Measurements from ENCODE around the gene NUDT5. TPM values are rescaled to one million over a fixed set of nuclear protein-coding genes. Genes with fewer than 3 reads are reported as not detected.
"Not testable (repeated sequence)": the region's sequence is repeated elsewhere in the genome, so short reads cannot be mapped to it uniquely, and the experiment has no call there.

The NUDT5 gene
- 57.9 TPM for total RNA-seq

GRCh38 chr10:12195603-12196506 is at the start of gene NUDT5, which contains the start of gene CDC123:
TSS of gene NUDT5 (minus strand) at chr10:12195891. CDS start at chr10:12186291, 9,600 bp downstream.
TSS of gene CDC123 (plus strand) at chr10:12196188. CDS start at chr10:12196246, 58 bp downstream.
- ATAC-seq (peak; percentile 82), DNase-seq (ENCODE audit: low spot score) (peak; percentile 88)

GRCh38 chr10:12243864-12244620 is 48.4 kb upstream of the NUDT5 start:
- DNase-seq (ENCODE audit: low spot score) (no peak), ATAC-seq (no peak)

GRCh38 chr10:12241810-12242529 is 46.3 kb upstream of the NUDT5 start:
- DNase-seq (ENCODE audit: low spot score): no peak

GRCh38 chr10:12238821-12239220 is 43.1 kb upstream of the NUDT5 start:
- DNase-seq (ENCODE audit: low spot score): no peak
- peak; percentile 33 for ATAC-seq

More at GRCh38 chr10:12241810-12242529, 46.3 kb upstream of the NUDT5 start:
- no peak for ATAC-seq

DNA sequence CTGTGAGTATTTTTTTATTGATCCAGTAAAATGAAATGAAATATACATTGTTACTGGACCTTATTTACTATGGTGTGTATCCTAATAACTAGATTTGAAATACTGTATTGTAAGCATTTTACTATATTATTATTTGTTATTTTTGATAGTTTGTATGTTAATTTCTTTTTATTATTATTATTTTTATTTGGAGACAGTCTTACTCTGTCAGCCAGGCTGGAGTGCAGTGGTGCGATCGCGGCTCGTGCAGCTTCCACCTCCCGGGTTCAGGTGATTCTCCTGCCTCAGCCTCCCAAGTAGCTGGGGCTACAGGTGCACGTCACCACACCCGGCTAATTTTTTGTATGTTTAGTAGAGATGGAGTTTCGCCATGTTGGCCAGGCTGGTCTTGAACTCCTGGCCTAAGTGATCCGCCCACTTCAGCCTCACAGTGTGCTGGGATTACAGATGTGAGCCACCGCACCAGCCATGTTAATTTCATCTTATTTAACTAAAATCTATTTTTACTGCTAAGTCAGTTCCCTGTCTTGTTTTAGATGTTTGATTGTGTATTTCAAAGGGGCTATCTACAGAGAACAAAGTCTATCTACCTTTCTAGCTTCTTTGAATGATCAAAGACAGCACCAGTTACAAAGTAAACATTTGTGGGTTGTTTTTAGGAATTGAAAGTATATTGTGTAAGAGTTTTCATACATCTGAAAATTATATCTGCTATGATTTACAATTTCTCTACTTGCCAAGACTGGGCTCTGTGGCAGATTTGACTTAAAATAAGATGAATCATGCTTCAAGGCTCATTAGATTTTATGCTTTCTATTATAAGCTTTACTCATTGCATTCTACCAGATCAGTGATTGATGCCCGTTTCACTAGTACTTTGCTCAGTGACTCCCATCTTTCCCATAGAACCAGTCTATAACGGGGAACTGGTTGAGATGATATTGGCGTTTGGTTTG is 41.9 kb upstream of the NUDT5 start:
- DNase-seq (ENCODE audit: low spot score) (no peak), ATAC-seq (no peak)

DNA sequence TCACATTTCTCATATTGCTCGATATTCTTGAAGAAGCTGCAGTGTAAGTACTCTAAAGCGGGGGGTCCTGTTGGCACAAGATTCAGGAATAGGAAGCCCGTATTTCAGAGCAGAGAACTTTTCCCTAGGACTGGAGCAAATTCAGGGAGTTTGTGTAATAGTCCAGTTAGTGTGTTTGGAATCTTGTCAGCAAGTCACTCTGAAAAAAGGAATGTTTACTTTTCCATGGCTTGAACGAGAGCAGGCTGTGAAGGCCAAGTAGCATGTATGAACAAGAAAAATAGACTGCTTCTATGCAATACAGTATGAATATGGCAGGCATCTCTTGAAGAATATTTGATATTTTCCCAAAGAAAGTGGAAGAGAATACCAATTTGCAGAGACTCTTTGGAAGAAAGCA is 40.1 kb upstream of the NUDT5 start:
- DNase-seq (ENCODE audit: low spot score) (no peak), ATAC-seq (peak; percentile 87)

GRCh38 chr10:12235116-12235694 is 39.5 kb upstream of the NUDT5 start:
- no peak for DNase-seq (ENCODE audit: low spot score)
- ATAC-seq: peak; percentile 16

DNA sequence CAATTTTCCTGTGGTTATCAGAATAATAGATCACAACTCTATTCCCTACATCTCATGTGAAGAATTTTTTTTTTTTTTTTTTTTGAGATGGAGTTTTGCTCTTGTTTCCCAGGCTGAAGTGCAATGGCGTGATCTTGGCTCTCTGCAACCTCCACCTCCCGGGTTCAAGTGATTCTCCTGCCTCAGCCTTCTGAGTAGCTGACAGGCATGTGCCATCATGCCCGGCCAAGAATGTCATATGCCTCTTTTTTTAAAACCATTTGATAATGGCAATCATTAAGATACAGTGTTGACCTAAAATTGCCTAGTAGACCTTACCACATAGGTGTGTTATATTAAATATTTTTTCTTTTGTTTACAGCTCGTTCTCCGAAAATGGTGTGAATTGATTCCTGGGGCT is 39.0 kb upstream of the NUDT5 start:
- not testable (repeated sequence) for DNase-seq (ENCODE audit: low spot score); ATAC-seq

- no peak for ATAC-seq
- DNase-seq (ENCODE audit: low spot score): no peak
Measured at GRCh38 chr10:12228851-12229250, 33.2 kb upstream of the NUDT5 start.

DNA sequence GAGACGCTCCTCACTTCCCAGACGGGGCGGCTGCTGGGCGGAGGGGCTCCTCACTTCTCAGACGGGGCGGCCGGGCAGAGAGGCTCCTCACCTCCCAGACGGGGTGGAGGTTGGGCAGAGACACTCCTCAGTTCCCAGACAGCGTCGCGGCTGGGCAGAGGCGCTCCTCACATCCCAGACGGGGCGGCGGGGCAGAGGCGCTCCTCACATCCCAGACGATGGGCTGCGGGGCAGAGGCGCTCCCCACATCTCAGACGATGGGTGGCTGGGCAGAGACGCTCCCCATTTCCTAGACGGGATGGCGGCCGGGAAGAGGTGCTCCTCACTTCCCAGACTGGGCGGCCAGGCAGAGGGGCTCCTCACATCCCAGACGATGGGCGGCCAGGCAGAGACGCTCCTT is 30.7 kb upstream of the NUDT5 start:
- DNase-seq (ENCODE audit: low spot score); ATAC-seq: not testable (repeated sequence)

GRCh38 chr10:12225444-12225843 is 29.8 kb upstream of the NUDT5 start:
- DNase-seq (ENCODE audit: low spot score) (no peak), ATAC-seq (peak; percentile 57)

GRCh38 chr10:12221323-12222298 is 25.9 kb upstream of the NUDT5 start:
- ATAC-seq: peak; percentile 15

GRCh38 chr10:12218991-12219390 is 23.3 kb upstream of the NUDT5 start:
- DNase-seq (ENCODE audit: low spot score): no peak
- ATAC-seq: no peak

More at GRCh38 chr10:12221323-12222298, 25.9 kb upstream of the NUDT5 start:
- DNase-seq (ENCODE audit: low spot score): no peak

- DNase-seq (ENCODE audit: low spot score) (no peak), ATAC-seq (peak; percentile 77)
Measured at GRCh38 chr10:12214763-12215218, 19.1 kb upstream of the NUDT5 start.

- DNase-seq (ENCODE audit: low spot score) (no peak), ATAC-seq (no peak)
Measured at GRCh38 chr10:12214093-12214492, 18.4 kb upstream of the NUDT5 start.

DNA sequence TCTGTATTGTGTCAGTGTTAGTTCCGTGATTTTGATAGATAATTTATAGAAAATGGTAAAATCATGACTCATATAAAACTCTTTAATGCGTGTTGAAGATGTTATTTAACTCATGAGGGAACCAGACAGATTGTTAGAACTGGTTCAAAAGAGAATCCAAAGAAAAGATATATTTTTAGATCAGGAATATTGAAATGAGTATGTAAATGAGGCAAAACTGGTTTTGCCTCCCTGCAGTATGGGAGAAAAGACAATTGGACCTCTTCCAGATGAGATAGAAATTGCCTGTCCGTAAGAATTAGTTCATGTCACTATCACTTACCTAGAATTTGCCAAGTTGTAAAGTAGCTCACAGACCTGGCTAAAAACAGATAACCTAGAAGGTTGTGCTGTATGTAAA is 17.9 kb upstream of the NUDT5 start:
- DNase-seq (ENCODE audit: low spot score) (no peak), ATAC-seq (no peak)

DNA sequence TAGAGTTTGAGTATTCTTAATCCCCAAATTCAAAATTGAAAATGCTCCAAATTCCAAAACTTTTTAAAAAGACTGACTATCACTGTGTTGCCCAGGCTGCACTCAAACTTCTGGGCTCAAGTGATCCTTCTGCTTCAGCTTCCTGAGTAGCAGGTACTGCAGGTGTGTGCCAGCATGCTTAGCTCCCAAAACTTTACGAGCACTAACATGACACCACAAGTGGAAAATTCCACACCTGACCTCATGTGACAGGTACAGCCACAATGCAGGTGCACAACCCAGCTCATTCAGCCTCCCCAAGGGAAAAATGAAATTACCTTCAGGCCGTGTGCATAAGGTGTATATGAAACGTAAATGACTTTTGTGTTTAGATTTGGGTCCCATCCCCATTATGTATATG is 16.8 kb upstream of the NUDT5 start:
- no peak for DNase-seq (ENCODE audit: low spot score)

GRCh38 chr10:12208460-12208859 is 12.8 kb upstream of the NUDT5 start:
- ATAC-seq (no peak), DNase-seq (ENCODE audit: low spot score) (no peak)

More for the DNA sequence above, 16.8 kb upstream of the NUDT5 start:
- no peak for ATAC-seq

Data from left lobe of liver (tissue), 2 donors.